Measurements from ENCODE around the gene PSPN. TPM values are rescaled to one million over a fixed set of nuclear protein-coding genes. Genes with fewer than 3 reads are reported as not detected.

PSPN gene
- total and polyA plus RNA-seq, 9 of the 15 experiments (the other 6 are each of a cell fraction or from before 2014, with no cell fraction given): 0.21 to 1.1 (median 0.58) TPM

DNA sequence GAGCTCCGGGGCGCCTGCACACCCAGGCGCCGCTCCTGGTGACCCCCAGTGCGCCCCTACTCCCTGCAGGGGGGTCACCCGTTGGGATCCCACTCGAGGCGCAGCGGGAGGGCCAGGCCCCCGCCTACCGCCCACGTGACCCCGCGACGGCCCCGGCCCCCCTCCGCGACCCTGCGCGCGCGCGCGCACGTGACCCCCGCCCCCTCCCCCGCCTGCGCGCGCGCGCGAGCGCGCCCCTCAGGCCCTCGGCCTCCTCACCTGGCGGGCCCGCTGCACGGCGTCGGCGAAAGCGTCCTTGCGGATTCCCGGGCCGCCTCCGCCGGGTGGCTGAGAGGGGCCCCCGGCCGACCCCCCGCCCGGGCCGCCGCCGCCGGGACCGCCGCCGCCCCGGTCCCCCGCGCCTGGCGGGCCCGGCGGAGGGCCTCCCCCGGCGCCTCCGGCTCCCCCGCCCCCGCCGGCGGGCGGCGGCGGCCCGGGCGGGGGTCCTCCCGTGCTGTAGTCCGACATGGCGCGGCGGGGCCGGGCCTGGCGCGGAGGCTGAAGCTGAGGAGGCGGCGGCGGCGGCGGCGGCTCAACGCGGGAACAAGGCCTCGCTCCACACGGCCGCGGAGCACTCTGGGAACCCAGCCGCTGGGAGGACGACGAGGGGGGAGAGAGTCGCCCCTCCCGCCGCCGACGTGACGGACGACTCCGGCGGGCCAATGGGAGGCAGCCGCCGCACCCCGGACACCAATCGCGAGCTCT, 48.6 kb upstream of the PSPN start, which contains the start of gene KHSRP (continued):
- TF ChIP-seq NFYB (IDR thresholded peaks at IDR 0.05; ENCODE audit: extremely low read depth, insufficient read length) (no peak), STAG1 (CRISPR knock-in tag; IDR thresholded peaks at IDR 0.05; ENCODE audit: borderline replicate concordance) (no peak), RAD51 (IDR thresholded peaks at IDR 0.05; ENCODE audit: borderline replicate concordance, low read depth) (peak; percentile 8; the same call in 1 of the 2 replicates), ZFP1 (CRISPR knock-in tag; IDR thresholded peaks at IDR 0.05) (no peak), TAF1 (IDR thresholded peaks at IDR 0.05; ENCODE audit: control insufficient read depth, extremely low read depth, insufficient read depth, low read length, severe bottlenecking) (peak; percentile 71), ZNF57 (CRISPR knock-in tag; IDR thresholded peaks at IDR 0.05) (no peak), JUND (IDR thresholded peaks at IDR 0.05; ENCODE audit: borderline replicate concordance, low read depth, low read length) (0 out of 2 replicates have a peak, but pooled peaks have one; percentile 18), JUND (tag; IDR thresholded peaks at IDR 0.05; ENCODE audit: borderline replicate concordance, low read depth, low read length) (no peak), KHSRP (IDR thresholded peaks at IDR 0.05) (no peak), CXXC5 (CRISPR knock-in tag; IDR thresholded peaks at IDR 0.05) (peak; percentile 49; the same call in 1 of the 2 replicates), CHD1 (IDR thresholded peaks at IDR 0.05; ENCODE audit: low read length) (no peak), ETV6 (IDR thresholded peaks at IDR 0.05; ENCODE audit: borderline replicate concordance in 1 of 2, low read depth in 2 of 2, low read length in 1 of 2) (no peak), ETV6 (CRISPR knock-in tag; IDR thresholded peaks at IDR 0.05; ENCODE audit: borderline replicate concordance) (no peak), BRD4 (IDR thresholded peaks at IDR 0.05) (no peak), PCBP1 (IDR thresholded peaks at IDR 0.05; ENCODE audit: low read depth, low read length, poor library complexity, severe bottlenecking) (peak; percentile 42), POLR2B (IDR thresholded peaks at IDR 0.05; ENCODE audit: low read depth, partially characterized antibody) (peak; percentile 40), MAFG (tag; conservative IDR thresholded peaks at IDR 0.05) (no peak), HMG20B (CRISPR knock-in tag; IDR thresholded peaks at IDR 0.05) (no peak), MTA2 (IDR thresholded peaks at IDR 0.05; ENCODE audit: low read depth) (no peak), POLR2AphosphoS5 (IDR thresholded peaks at IDR 0.05; ENCODE audit: control insufficient read depth, insufficient read depth, low read depth, low read length) (peak; percentile 65; the same call in 1 of the 2 replicates), ATF1 (CRISPR knock-in tag; IDR thresholded peaks at IDR 0.05) (peak; percentile 61), ATF1 (tag; IDR thresholded peaks at IDR 0.05) (no peak), TBP (optimal IDR thresholded peaks at IDR 0.05; ENCODE audit: low read depth, low read length) (peak; percentile 66)
- TF ChIP-seq, protein P1, sequence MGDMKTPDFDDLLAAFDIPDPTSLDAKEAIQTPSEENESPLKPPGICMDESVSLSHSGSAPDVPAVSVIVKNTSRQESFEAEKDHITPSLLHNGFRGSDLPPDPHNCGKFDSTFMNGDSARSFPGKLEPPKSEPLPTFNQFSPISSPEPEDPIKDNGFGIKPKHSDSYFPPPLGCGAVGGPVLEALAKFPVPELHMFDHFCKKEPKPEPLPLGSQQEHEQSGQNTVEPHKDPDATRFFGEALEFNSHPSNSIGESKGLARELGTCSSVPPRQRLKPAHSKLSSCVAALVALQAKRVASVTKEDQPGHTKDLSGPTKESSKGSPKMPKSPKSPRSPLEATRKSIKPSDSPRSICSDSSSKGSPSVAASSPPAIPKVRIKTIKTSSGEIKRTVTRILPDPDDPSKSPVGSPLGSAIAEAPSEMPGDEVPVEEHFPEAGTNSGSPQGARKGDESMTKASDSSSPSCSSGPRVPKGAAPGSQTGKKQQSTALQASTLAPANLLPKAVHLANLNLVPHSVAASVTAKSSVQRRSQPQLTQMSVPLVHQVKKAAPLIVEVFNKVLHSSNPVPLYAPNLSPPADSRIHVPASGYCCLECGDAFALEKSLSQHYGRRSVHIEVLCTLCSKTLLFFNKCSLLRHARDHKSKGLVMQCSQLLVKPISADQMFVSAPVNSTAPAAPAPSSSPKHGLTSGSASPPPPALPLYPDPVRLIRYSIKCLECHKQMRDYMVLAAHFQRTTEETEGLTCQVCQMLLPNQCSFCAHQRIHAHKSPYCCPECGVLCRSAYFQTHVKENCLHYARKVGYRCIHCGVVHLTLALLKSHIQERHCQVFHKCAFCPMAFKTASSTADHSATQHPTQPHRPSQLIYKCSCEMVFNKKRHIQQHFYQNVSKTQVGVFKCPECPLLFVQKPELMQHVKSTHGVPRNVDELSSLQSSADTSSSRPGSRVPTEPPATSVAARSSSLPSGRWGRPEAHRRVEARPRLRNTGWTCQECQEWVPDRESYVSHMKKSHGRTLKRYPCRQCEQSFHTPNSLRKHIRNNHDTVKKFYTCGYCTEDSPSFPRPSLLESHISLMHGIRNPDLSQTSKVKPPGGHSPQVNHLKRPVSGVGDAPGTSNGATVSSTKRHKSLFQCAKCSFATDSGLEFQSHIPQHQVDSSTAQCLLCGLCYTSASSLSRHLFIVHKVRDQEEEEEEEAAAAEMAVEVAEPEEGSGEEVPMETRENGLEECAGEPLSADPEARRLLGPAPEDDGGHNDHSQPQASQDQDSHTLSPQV (IDR thresholded peaks at IDR 0.05): no peak
- TF ChIP-seq, protein P2, sequence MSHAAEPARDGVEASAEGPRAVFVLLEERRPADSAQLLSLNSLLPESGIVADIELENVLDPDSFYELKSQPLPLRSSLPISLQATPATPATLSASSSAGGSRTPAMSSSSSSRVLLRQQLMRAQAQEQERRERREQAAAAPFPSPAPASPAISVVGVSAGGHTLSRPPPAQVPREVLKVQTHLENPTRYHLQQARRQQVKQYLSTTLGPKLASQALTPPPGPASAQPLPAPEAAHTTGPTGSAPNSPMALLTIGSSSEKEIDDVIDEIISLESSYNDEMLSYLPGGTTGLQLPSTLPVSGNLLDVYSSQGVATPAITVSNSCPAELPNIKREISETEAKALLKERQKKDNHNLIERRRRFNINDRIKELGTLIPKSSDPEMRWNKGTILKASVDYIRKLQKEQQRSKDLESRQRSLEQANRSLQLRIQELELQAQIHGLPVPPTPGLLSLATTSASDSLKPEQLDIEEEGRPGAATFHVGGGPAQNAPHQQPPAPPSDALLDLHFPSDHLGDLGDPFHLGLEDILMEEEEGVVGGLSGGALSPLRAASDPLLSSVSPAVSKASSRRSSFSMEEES (CRISPR knock-in tag; IDR thresholded peaks at IDR 0.05): peak; percentile 24; the same call in 1 of the 2 replicates
